HUES48 (cell line): ENCODE data around the gene APPBP2.

Experiments used
- H3K27ac ChIP-seq: one replicate; pipeline ENCODE4 v1.7.0; 2013; ENCODE audit warnings: low read depth, low read length, inconsistent platforms
- H3K27me3 ChIP-seq: 2 replicates; pipeline ENCODE4 v1.6.1; 2013; ENCODE audit warnings: mild to moderate bottlenecking, low read length; ENCODE audit not compliant: control insufficient read depth, insufficient read depth
- H3K36me3 ChIP-seq: 2 replicates; pipeline ENCODE4 v1.6.1; 2013; ENCODE audit warnings: low read length; ENCODE audit not compliant: control insufficient read depth, insufficient read depth
- H3K4me1 ChIP-seq: 2 replicates; pipeline ENCODE4 v1.6.1; 2013; ENCODE audit warnings: mild to moderate bottlenecking, low read length; ENCODE audit not compliant: control insufficient read depth, insufficient read depth
- H3K4me3 ChIP-seq: 2 replicates; pipeline ENCODE4 v1.5.1; 2013; ENCODE audit warnings: mild to moderate bottlenecking, low read depth, low read length
- H3K9ac ChIP-seq: 2 replicates; pipeline ENCODE4 v1.6.1; 2013; ENCODE audit warnings: mild to moderate bottlenecking, low read depth, low read length, moderate library complexity
- H3K9me3 ChIP-seq: 2 replicates; pipeline ENCODE4 v1.6.1; 2013; ENCODE audit warnings: low read length; ENCODE audit not compliant: control insufficient read depth, insufficient read depth

The APPBP2 gene

GRCh38 chr17:60514500-60514899 lies 11.5 kb downstream of the APPBP2 start:
- Histone ChIP-seq H3K27me3 (no peaks in the 10 kb centered on the region), H3K9ac (no peak overlapping the region), H3K4me3 (no peak overlapping the region), H3K9me3 (no peaks in the 10 kb centered on the region), H3K36me3 (peaks cover 10% of the 10 kb centered on the region), H3K4me1 (no peaks in the 10 kb centered on the region), H3K27ac (no peak overlapping the region)

- H3K9me3 ChIP-seq: no peaks in the 10 kb centered on the region
- H3K36me3 ChIP-seq: peaks cover 6% of the 10 kb centered on the region
- H3K27me3 ChIP-seq: no peaks in the 10 kb centered on the region
- no peak overlapping the region for H3K9ac ChIP-seq
- H3K4me1 ChIP-seq: no peaks in the 10 kb centered on the region
- no peak overlapping the region for H3K4me3 ChIP-seq
- no peak overlapping the region for H3K27ac ChIP-seq
Measured at GRCh38 chr17:60514053-60514452, 12.0 kb downstream of the APPBP2 start.

GRCh38 chr17:60513014-60513413 lies 13.0 kb downstream of the APPBP2 start:
- no peak overlapping the region for H3K27ac ChIP-seq
- no peak overlapping the region for H3K4me3 ChIP-seq
- peaks cover 6% of the 10 kb centered on the region for H3K36me3 ChIP-seq
- no peaks in the 10 kb centered on the region for H3K9me3 ChIP-seq
- no peak overlapping the region for H3K9ac ChIP-seq
- H3K4me1 ChIP-seq: no peaks in the 10 kb centered on the region
- H3K27me3 ChIP-seq: no peaks in the 10 kb centered on the region

GRCh38 chr17:60510723-60511122 lies 15.3 kb downstream of the APPBP2 start:
- no peaks in the 10 kb centered on the region for H3K36me3 ChIP-seq
- H3K4me1 ChIP-seq: no peaks in the 10 kb centered on the region
- no peak overlapping the region for H3K27ac ChIP-seq
- H3K9me3 ChIP-seq: no peaks in the 10 kb centered on the region
- H3K9ac ChIP-seq: no peak overlapping the region
- H3K4me3 ChIP-seq: no peak overlapping the region
- no peaks in the 10 kb centered on the region for H3K27me3 ChIP-seq

GRCh38 chr17:60510031-60510430 lies 16.0 kb downstream of the APPBP2 start:
- Histone ChIP-seq H3K4me3 (no peak overlapping the region), H3K27ac (no peak overlapping the region), H3K9me3 (no peaks in the 10 kb centered on the region), H3K4me1 (no peaks in the 10 kb centered on the region), H3K9ac (no peak overlapping the region), H3K27me3 (no peaks in the 10 kb centered on the region), H3K36me3 (no peaks in the 10 kb centered on the region)

- Histone ChIP-seq H3K4me3 (no peak overlapping the region), H3K9ac (no peak overlapping the region), H3K27ac (no peak overlapping the region), H3K27me3 (no peaks in the 10 kb centered on the region), H3K9me3 (no peaks in the 10 kb centered on the region), H3K36me3 (no peaks in the 10 kb centered on the region), H3K4me1 (no peaks in the 10 kb centered on the region)
Measured at GRCh38 chr17:60508384-60508980, 17.6 kb downstream of the APPBP2 start.

GRCh38 chr17:60506312-60506711 lies 19.7 kb downstream of the APPBP2 start:
- no peaks in the 10 kb centered on the region for H3K36me3 ChIP-seq
- H3K27me3 ChIP-seq: no peaks in the 10 kb centered on the region
- no peak overlapping the region for H3K9ac ChIP-seq
- H3K27ac ChIP-seq: no peak overlapping the region
- H3K4me1 ChIP-seq: no peaks in the 10 kb centered on the region
- no peak overlapping the region for H3K4me3 ChIP-seq
- no peaks in the 10 kb centered on the region for H3K9me3 ChIP-seq

GRCh38 chr17:60502145-60502544 lies 23.9 kb downstream of the APPBP2 start:
- no peak overlapping the region for H3K27ac ChIP-seq
- H3K36me3 ChIP-seq: peaks cover 24% of the 10 kb centered on the region
- no peaks in the 10 kb centered on the region for H3K27me3 ChIP-seq
- H3K9ac ChIP-seq: no peak overlapping the region
- H3K4me1 ChIP-seq: no peaks in the 10 kb centered on the region
- no peak overlapping the region for H3K4me3 ChIP-seq
- H3K9me3 ChIP-seq: no peaks in the 10 kb centered on the region

GRCh38 chr17:60501589-60501988 lies 24.5 kb downstream of the APPBP2 start:
- H3K9me3 ChIP-seq: no peaks in the 10 kb centered on the region
- no peaks in the 10 kb centered on the region for H3K4me1 ChIP-seq
- H3K36me3 ChIP-seq: peaks cover 29% of the 10 kb centered on the region
- no peak overlapping the region for H3K9ac ChIP-seq
- H3K27me3 ChIP-seq: no peaks in the 10 kb centered on the region
- no peak overlapping the region for H3K4me3 ChIP-seq
- no peak overlapping the region for H3K27ac ChIP-seq

- no peak overlapping the region for H3K4me3 ChIP-seq
- H3K36me3 ChIP-seq: peaks cover 77% of the 10 kb centered on the region
- no peak overlapping the region for H3K27ac ChIP-seq
- no peaks in the 10 kb centered on the region for H3K4me1 ChIP-seq
- no peak overlapping the region for H3K9ac ChIP-seq
- no peaks in the 10 kb centered on the region for H3K27me3 ChIP-seq
- peaks cover 43% of the 10 kb centered on the region for H3K9me3 ChIP-seq
Measured at GRCh38 chr17:60496041-60496440, 30.0 kb downstream of the APPBP2 start.

GRCh38 chr17:60495260-60495659 lies 30.8 kb downstream of the APPBP2 start:
- H3K27me3 ChIP-seq: no peaks in the 10 kb centered on the region
- peaks cover 77% of the 10 kb centered on the region for H3K36me3 ChIP-seq
- H3K4me1 ChIP-seq: no peaks in the 10 kb centered on the region
- peaks cover 49% of the 10 kb centered on the region for H3K9me3 ChIP-seq
- H3K27ac ChIP-seq: no peak overlapping the region
- no peak overlapping the region for H3K4me3 ChIP-seq
- H3K9ac ChIP-seq: no peak overlapping the region
